Lower leg skin (tissue), 3 donors: Measurements from ENCODE around the gene PSMD13.

Source experiments
- POLR2A ChIP-seq, 2 donors: fragments of 450-650 bp; IDR thresholded peaks; one replicate each; pipeline ENCODE4 v1.6.1; 2016 to 2017; ENCODE audit warnings: antibody characterized with exemption in 2 of 2, mild to moderate bottlenecking in 1 of 2, moderate library complexity in 1 of 2
- TF ChIP-seq, protein P1 (sequence below), 3 donors: fragments of 450-650 bp; IDR thresholded peaks; one replicate each; pipeline ENCODE4 v1.5.1; 2016; ENCODE audit warnings: antibody characterized with exemption in 3 of 3, mild to moderate bottlenecking in 3 of 3, moderate library complexity in 2 of 3

DNA sequence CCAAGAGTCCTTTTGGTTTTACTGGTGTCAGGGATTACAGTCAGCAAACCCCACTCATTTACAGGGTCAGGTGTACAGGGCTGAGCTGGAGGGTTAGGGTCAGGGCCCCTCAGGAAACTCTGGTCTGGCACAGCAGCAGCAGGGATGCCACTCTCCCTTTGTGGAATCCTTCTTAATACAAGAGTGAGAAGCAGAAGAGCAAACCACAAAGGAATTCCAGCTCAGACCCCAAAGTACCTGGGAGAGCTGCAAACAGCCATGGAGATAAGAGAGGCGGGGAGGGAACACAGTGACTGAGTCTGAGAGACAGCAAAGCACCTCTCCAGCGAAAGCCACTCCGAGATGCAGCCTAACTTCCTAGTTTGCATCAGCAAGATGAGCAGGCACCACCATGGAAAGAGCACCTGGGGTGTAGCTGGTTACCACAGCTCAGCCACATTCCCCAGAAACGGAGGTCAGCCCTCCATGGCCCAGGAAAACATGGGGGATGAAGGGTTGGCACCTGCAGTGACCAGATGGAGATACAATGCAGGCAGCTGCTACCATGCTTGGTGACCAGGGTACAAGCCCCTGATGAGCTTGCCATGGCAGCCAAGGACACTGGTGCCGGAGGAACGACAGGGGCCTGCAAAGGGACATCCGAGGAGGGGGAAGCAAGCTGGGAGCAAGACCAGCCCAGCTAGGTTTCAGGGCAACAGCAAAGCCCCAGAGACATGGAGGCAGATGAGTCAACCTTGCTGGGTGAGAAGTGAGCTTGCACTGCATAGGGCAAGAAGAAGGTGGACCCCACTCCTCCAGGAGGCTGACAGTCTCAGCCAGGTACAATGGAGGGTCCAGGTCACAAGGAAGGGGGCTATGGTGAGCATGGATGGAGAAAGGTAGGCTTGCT is 33.5 kb upstream of the PSMD13 start:
- no peak for TF ChIP-seq POLR2A (IDR thresholded peaks at IDR 0.05)
- TF ChIP-seq, protein P1, sequence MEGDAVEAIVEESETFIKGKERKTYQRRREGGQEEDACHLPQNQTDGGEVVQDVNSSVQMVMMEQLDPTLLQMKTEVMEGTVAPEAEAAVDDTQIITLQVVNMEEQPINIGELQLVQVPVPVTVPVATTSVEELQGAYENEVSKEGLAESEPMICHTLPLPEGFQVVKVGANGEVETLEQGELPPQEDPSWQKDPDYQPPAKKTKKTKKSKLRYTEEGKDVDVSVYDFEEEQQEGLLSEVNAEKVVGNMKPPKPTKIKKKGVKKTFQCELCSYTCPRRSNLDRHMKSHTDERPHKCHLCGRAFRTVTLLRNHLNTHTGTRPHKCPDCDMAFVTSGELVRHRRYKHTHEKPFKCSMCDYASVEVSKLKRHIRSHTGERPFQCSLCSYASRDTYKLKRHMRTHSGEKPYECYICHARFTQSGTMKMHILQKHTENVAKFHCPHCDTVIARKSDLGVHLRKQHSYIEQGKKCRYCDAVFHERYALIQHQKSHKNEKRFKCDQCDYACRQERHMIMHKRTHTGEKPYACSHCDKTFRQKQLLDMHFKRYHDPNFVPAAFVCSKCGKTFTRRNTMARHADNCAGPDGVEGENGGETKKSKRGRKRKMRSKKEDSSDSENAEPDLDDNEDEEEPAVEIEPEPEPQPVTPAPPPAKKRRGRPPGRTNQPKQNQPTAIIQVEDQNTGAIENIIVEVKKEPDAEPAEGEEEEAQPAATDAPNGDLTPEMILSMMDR (IDR thresholded peaks at IDR 0.05) = no peak
